SH-SY5Y (cell line): Measurements from ENCODE around the gene PKD1L1.

Experiments used
- GATA2 ChIP-seq: IDR thresholded peaks from 2 replicates; pipeline ENCODE4 v1.6.1; 2011; ENCODE audit warnings: mild to moderate bottlenecking, low read depth, low read length
- GATA3 ChIP-seq: IDR thresholded peaks from 2 replicates; pipeline ENCODE4 v1.6.1; 2011; ENCODE audit warnings: low read depth, mild to moderate bottlenecking, low read length, moderate library complexity

DNA sequence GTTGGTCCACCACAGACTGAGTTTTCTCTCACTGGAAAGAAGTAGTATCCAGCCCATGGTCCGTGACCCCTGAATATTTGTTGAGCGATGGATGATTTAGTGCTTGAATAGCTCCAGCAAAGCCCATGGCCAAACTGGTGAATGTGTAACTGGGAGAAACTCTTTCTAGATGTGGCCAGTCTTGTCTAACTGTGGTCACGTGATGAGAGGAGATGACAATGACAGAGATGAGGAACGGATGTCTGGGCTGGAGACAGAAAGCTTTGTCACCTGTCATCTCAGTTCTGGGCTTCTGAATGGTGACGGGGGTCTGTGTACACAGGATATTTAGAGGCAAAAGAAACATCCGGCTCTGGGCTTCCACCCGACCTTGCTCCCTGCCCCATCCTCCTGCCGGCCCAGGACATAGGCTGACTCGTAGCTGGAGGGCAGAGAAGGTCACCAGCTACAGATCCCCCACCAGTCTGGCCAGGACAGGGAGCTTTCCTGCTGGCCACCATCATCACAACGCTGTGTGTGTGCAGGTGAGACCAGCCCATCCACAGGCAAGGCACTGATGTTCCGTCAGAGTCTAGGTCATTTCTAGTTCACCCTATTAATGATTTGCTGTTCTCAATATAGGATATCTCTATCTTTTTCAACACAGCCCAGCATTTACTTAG lies 213.8 kb downstream of the PKD1L1 start:
- TF ChIP-seq GATA2: no peak
- no peak for TF ChIP-seq GATA3
